ENCODE data around the gene ADSS1.

GRCh38 chr14:104770851-104771272, 46.8 kb downstream of the ADSS1 start:
- TF ChIP-seq CTCF (conservative IDR thresholded peaks at IDR 0.05; ENCODE audit: low read depth, low read length) = peak; percentile 56
- no peak for TF ChIP-seq EZH2 (IDR thresholded peaks at IDR 0.05; ENCODE audit: borderline replicate concordance, low read depth, low read length, poor library complexity, severe bottlenecking)
